Type B pancreatic cell (in vitro differentiated cells): ENCODE data around the gene PLCB1. TPM values are rescaled to one million over a fixed set of nuclear protein-coding genes. Genes with fewer than 3 reads are reported as not detected.

Source experiments
- DNase-seq: peaks from one replicate; pipeline ENCODE4 v3.0.0; 2021; ENCODE audit warnings: mixed read lengths; ENCODE audit not compliant: unreplicated experiment; ENCODE audit errors: extremely low spot score
- H3K27ac Mint-ChIP-seq: 2 replicates; pipeline ENCODE4 v1.8.0; 2021; ENCODE audit warnings: mild to moderate bottlenecking, mixed read lengths
- H3K27me3 Mint-ChIP-seq: 2 replicates; pipeline ENCODE4 v1.8.0; 2021; ENCODE audit warnings: mixed read lengths
- H3K36me3 Mint-ChIP-seq: 2 replicates; pipeline ENCODE4 v1.8.0; 2021; ENCODE audit warnings: mixed read lengths
- H3K4me1 Mint-ChIP-seq: one replicate; pipeline ENCODE4 v1.8.0; 2021; ENCODE audit warnings: mixed read lengths; ENCODE audit not compliant: unreplicated experiment
- H3K4me3 Mint-ChIP-seq: 2 replicates; pipeline ENCODE4 v1.8.0; 2021; ENCODE audit warnings: mild to moderate bottlenecking, mixed read lengths
- H3K9me3 Mint-ChIP-seq: 2 replicates; pipeline ENCODE4 v1.8.0; 2021; ENCODE audit warnings: mixed read lengths
- CTCF ChIP-seq: fragments of 200-600 bp; sonication (generic); conservative IDR thresholded peaks from 2 replicates; pipeline ENCODE4 v1.5.0; 2021; ENCODE audit warnings: antibody characterized with exemption, mild to moderate bottlenecking
- total RNA-seq: library from RNA; stranded (reverse); gene quantifications from 2 replicates; pipeline ENCODE4 v1.2.1, GENCODE V29; 2021; ENCODE audit warnings: low replicate concordance

PLCB1 gene
- total RNA-seq, 1 donor from 2014 or later: 17.9 TPM

DNA sequence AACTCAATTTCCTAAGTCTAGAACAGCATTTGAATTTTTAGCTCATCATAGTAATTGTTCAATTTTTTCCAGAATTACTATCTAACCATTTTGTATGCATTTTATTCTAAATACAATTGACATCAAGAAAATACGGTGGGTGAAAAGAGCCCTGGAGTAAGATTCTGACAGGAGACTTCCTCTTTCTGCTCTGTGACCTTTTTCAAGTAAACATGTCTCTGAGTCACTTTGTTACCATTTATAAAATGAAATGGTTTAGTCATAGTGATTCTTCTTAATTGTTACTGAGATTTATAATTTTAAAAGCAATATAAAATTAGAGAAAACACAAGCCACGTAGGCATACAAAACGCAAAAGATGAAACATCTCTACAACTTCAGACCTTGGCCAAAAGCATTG, 80.2 kb downstream of the PLCB1 start:
- no peak for DNase-seq
- Mint-ChIP-seq H3K4me3 (no peak overlapping the region), H3K27ac (no peak overlapping the region), H3K9me3 (peaks cover 4% of the 10 kb centered on the region), H3K4me1 (peaks cover 39% of the 10 kb centered on the region), H3K27me3 (no peaks in the 10 kb centered on the region), H3K36me3 (no peaks in the 10 kb centered on the region)
- no peak for TF ChIP-seq CTCF

DNA sequence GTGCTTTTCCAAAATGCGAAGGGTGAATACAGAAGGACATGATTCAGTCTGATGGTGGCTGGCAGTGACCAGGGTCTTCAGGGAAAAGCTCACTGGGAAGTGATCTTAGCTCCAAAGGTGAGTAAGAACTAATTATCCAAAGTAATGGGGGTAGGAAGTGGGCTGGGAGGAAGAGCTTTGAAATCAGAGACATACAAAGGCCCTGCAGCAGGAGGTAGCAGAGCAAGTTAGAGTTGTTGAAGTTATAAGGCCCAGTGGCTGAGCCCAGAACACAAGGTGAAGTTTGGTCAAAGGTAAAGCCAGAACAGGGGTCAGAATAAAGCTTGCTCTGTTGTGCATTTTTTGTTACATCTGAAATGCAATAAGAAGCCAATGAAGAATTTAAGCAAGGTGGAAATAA, 81.2 kb downstream of the PLCB1 start:
- H3K36me3 Mint-ChIP-seq: no peaks in the 10 kb centered on the region
- H3K4me1 Mint-ChIP-seq: peaks cover 33% of the 10 kb centered on the region
- H3K9me3 Mint-ChIP-seq: peaks cover 5% of the 10 kb centered on the region
- TF ChIP-seq CTCF: no peak
- no peaks in the 10 kb centered on the region for H3K27me3 Mint-ChIP-seq
- no peak overlapping the region for H3K4me3 Mint-ChIP-seq
- DNase-seq: no peak
- no peak overlapping the region for H3K27ac Mint-ChIP-seq

DNA sequence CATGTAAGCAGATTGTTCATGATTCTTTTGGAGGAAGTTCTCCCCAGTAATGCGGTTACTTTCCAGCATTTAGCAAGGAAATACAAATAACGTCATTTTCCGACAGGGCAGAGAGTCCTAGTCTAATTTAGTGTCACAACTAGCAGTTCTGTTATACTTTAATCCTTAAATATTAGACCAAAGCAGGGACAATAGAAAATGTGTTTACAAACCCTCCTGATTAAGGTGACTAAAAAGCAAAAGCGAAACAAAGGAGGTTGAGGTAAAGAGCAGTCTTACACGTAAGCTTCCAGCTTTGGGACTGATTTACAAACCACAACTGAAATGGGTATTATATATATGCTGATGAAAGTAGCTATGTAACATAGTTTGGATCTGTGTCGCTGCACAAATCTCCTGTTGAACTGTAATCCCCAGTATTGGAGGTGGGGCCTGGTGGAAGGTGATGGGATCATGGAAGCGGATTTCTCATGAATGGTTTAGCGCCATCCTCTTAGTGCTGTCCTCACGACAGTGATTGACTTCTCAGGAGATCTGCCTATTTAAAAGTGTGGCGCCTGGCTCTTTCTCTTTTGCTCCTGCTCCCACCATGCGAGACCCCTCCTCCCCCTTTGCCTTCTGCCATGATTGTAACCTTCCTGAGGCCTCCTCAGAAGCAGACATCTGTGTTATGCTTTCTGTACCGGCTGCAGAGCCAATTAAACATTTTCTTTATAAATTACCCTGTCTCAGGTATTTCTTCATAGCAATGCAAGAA, 81.9 kb downstream of the PLCB1 start:
- Mint-ChIP-seq H3K4me3 (no peak overlapping the region), H3K9me3 (peaks cover 5% of the 10 kb centered on the region), H3K4me1 (peaks cover 27% of the 10 kb centered on the region), H3K27ac (no peak overlapping the region), H3K36me3 (no peaks in the 10 kb centered on the region), H3K27me3 (no peaks in the 10 kb centered on the region)
- no peak for TF ChIP-seq CTCF
- DNase-seq: no peak

- TF ChIP-seq CTCF: no peak
- no peak for DNase-seq
- peaks cover 20% of the 10 kb centered on the region for H3K4me1 Mint-ChIP-seq
- no peaks in the 10 kb centered on the region for H3K27me3 Mint-ChIP-seq
- no peak overlapping the region for H3K27ac Mint-ChIP-seq
- H3K9me3 Mint-ChIP-seq: peaks cover 5% of the 10 kb centered on the region
- H3K36me3 Mint-ChIP-seq: no peaks in the 10 kb centered on the region
- no peak overlapping the region for H3K4me3 Mint-ChIP-seq
Observed at GRCh38 chr20:8215361-8215781, 83.3 kb downstream of the PLCB1 start.

DNA sequence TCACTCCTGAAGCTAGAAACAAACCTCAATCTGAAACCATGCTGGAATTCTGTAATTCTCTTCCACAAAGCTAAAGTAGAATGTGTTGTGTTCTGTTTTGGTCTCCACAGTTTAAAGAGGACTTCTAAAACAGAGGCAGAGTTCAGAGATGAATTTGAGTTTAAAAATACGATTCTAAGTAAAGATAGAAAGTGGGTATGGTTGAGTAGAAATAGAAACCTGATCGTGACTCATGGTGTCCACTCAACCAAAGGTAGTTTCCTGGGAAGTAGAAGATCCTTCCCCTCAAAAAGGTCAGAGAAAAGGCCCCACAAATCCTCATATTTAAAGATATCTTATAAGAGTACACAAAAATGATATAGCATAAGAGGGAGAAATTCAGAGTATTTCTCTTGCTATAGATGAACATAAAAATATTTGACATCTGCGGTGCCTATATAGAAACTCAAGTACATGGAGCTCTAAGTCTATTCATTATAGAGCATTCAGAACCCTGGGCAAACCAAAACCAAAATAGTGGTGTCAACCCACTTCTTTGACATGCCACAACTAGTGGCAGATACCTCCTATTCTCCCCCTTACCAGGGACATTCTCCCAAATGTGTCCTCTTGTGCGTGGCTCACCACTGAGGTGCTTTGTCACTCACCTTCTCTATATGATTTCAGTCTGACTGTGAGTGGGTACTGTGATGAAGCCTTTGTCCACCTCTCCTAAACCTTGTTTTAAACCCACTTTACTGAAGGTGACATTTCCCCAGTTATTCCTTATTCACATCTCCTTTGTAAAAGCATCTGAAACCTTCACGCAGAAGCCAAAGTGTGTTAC, 84.5 kb downstream of the PLCB1 start:
- Mint-ChIP-seq H3K9me3 (peaks cover 5% of the 10 kb centered on the region), H3K4me3 (no peak overlapping the region)
- no peak for DNase-seq

More for the DNA sequence above, 84.5 kb downstream of the PLCB1 start:
- no peaks in the 10 kb centered on the region for H3K36me3 Mint-ChIP-seq
- TF ChIP-seq CTCF: no peak
- H3K4me1 Mint-ChIP-seq: peaks cover 11% of the 10 kb centered on the region
- H3K27me3 Mint-ChIP-seq: no peaks in the 10 kb centered on the region
- no peak overlapping the region for H3K27ac Mint-ChIP-seq
